DMS153 treated with DMSO at 0.1 percent for 48 hours (cell line): ENCODE measurements around the gene AKTIP.

Source experiments
- DNase-seq: peaks from one replicate; lab custom pipeline; 2025; ENCODE audit not compliant: unreplicated experiment; lab: John Stamatoyannopoulos, UW

Gene AKTIP

DNA sequence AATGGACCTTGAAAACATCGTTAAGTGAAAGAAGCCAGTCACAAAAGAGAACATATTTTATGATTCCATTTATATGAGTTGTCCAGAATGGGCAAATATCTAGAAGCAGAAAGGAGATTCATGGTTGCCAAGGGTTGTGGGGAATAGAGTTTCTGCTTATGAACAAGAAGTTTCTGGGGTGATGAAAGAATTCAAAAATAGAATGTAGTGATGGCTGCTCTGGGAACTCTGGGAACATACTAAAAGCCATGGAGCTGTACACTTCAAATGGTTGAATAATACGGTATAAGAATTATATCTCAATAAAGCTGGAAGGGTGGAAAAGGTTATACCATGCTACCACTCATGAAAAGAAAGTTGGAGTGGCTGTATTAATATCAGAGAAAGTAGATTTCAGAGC, 18.5 kb downstream of the AKTIP start:
- no peak for DNase-seq

DNA sequence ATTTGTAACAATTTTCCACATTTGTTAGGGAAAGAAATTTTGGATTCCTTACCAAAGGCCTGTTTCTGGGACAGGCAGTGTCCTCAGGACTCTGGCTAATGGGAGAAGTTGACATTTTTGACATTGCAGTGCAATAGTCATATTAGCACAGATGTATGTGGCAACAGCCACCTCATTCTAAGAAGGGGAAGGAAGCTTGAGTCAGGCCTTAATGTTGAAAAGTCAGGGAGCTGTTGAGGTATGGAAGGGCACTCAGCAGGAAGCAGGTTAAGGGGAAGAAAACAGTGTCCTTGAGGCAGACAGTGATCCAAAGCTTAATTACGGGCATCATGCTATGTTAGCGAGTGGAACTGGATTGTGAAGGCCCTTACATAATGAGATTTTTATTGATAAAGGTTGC, 20.9 kb downstream of the AKTIP start:
- no peak for DNase-seq

DNA sequence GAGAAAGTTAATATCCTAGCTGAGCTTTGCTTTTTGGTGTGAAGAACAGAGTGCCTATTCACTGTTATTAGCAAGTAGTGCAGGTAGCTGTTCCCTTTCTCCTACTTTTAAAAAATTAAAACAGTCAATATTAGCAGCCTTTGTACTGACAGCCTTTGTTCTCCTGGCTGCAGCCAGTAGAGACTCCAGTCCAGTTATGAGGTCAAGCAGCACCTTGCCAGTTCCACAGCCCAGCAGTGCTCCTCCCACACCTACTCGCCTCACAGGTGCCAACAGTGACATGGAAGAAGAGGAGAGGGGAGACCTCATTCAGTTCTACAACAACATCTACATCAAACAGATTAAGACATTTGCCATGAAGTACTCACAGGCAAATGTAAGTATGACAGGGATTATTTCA, 22.6 kb downstream of the AKTIP start:
- DNase-seq = no peak

DNA sequence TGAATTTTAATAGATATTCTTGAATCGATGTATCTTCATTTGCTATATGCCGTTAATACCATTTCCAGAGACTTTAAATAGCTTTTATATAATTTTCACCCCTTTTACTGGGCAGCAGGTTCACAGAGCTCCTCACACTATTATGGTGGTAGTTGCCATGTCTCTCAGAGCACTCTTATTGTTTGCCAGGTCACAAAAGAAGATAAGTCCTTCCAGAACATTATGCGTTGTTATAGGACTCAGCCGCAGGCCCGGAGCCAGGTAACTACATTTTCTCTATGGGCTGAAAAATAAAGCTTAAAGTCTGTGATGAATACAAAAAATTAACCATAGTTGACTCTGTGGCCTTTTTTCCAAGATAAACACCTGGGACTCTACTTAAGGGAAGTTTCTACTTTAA, 24.0 kb downstream of the AKTIP start:
- DNase-seq = no peak

DNA sequence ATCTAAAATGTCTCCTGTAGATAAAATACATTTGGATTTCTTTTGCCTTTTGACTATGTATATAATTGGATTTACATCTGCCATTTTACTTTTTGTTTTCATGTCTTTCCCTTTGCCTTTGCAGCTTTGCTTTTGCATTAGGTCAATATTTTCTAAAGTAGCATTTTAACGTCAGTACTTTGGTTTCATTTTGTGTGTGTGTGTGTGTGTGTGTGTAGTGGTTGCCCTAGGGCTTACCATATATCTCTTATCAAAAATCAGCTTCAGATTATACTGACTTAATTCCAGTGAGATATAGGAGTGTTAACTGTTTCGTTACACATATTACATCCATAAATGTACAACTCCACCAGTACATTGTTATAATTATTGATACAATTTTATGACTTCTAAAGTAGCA, 26.1 kb downstream of the AKTIP start:
- no peak for DNase-seq

DNA sequence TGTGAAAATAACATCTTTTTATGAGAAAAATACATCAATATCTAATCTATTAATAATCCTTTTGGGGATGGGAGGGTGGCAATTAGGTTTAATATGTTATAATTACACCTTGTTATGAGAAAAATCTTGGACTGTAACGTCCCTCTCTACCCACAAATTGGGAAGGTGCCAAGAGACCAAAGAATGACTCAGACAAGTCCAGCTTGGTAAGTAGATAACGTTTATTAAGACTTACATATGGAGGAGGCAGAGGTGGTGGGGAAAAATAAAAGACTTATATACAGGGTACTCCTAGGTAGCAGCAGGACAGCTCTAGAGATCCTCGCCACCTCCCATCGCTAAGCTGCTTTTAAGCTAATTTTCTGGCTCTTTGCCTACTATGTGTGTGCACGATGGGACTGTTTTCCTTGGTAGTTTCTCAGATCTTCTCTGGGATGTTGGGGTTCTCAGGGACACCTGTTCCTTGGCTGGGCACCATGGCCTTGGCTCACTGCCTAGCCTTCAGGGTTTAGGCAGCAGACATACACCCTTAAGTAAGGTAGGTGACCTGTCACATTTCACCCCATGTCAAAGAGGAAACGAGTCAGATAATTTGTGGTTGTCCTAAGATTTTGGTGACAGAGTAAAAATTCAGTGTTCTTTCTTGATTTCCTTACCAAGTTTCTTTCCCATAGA, 37.3 kb downstream of the AKTIP start:
- DNase-seq = no peak

DNA sequence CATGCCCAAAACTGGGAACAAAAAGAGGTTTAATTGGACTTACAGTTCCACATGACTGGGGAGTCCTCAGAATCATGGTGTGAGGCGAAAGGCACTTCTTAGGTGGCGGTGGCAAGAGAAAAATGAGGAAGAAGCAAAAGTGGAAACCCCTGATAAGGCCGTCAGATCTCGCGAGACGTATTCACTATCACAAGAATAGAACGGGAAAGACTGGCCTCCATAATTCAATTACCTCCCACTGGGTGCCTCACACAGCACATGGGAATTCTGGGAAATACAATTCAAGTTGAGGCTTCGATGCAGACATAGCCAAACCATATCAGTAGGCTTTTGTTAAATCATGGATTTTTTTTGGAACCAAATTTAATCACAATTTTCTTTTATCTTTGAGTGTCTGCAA, 44.4 kb downstream of the AKTIP start:
- no peak for DNase-seq

DNA sequence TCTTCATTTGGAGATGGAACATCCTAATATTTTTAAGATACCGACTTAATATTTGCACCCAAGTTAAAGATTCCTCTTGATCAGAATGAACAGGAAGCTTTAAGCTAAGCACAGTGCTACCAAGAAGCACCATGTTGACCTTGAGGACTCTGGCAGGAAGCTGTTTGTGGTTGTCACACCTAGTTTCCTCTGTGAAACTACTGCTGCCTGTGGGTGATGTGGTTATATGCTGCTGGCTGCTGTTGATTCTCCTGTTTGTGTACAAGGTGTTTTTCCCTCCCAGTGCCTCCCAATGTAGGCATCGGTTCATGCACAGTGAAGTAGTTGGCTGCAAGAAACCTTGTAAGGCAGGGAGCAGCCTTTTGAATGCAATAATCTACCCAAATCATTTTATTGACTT, 45.3 kb downstream of the AKTIP start:
- DNase-seq = no peak

DNA sequence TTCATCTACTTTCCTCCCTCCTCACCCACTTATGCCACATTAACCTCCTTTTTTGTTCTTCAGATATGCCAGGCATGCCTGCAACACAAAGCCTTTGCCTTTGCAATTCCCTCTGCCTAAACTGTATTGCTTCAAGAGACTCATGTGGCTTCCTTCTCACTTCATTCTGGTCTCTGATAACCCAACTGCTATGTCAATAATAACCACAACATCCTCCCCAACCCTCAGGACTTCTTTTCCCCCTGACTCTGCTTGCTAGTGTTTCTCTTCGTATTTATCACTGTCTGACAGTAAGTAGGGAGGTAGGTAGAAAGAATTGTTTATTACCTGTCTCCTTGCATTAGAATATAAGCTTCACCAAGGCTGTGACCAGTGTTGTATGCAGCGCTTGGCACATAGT, 46.4 kb downstream of the AKTIP start:
- no peak for DNase-seq

DNA sequence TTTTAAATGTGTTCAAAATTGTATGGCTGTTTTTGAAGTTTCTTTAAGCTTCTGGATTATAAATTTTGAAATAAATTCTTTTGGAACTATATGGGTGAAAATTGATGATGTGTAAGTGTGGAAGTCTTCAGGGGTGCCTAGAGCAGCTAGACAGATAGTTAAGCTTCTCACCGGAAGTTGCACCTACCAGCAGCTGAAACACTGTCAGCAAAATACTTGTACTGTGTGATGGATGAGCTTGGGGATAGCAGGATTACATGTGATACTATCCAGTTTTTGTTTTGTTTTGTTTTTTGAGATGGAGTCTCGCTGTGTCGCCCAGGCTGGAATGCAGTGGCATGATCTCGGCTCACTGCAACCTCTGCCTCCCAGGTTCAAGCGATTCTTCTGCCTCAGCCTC, 49.1 kb downstream of the AKTIP start:
- no peak for DNase-seq

DNA sequence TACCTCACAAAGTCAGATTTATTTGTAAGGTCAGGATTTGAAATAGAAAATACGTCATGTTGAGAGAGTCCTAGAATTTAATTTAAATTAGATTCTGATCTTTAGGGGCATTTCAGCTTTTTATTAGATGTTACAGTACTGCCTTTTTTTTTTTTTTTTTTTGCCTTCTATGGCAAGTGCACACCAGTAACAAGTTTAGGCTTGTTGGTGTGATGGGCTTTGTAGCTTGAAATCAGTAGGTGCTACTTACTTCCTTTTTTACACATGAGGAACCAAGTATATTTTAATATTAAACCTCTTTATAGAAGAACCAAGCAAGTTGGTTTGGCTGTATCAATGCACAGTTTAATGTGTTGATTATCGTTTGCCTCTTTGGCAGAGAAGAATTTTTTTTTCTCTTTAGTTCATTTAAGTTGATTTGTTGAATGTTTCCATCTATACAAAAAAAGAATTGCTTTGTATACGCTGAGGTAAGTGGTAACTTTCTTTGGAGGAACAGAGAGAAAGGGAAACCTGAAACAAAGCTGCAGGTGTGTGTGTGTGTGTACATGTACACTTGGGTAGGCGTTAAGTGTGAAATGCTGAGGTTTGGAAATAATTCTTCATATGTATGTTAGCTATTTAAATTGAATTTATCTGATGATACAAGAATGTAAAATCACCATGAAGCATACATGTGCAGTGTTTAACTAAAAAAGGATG, 53.0 kb downstream of the AKTIP start:
- no peak for DNase-seq

DNA sequence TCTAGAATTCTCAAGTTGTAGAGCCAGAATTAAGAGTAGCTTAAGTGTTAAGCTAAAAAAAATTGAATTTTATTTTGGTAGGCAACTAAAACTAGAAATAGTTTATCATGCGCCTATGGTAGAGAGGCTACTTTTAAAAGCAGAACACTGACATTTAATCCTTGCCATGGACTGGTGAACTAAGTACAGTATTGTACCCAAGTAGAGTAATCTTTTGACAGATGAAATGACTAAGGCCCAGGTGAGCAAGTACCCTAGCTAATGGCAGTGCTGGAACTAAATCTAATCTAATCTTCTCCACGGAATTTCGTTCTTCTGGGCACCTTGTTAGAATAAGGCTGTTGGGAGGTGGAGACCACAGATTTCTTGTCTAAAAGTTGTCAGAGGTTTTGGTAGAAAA, 56.9 kb downstream of the AKTIP start:
- DNase-seq = no peak

DNA sequence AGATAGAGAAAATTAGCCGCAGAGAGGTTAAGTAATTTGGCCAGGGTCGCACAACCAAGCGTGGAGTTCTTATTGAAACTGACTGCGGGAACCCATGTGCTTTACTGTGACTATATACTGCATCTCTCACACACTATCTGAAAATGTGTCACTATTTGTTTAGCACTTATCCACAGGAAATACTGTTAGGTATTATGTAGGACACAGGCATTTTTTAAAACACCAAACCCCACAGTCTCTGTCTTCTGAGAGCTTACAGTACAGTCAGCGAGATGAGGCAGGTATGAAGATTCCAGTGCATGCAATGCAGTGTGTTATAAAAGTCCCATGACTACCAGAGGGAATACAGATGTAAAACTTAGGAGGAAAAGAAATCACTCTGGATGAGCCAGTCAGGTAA, 57.5 kb downstream of the AKTIP start:
- DNase-seq = no peak
